ENCODE measurements around the gene PAM16. TPM values are rescaled to one million over a fixed set of nuclear protein-coding genes. Genes with fewer than 3 reads are reported as not detected.

Gene PAM16
- total RNA-seq, 1 experiment from 2014 or later: 80.4 TPM

DNA sequence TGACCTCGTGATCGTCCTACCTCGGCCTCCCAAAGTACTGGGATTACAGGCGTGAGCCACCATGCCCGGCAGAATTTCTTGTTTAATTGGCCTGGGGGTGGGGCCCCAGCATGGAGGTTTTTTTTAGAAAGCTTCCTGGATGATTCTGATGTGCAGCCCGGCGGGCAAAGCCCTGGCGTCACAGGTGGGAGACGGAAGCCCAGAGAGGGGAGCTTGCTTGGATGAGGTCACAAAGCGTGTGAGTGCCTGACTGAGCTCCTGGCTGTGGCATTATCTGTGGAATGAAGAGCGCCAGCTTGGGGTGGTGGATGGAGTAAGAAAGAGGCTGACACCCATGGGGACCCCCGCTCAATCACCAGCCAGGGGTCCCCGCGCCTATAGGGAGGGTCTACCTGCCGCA lies 24.6 kb upstream of the PAM16 start:
- H3K14ac ChIP-seq (ENCODE audit: insufficient read depth, low read length): no peak overlapping the region
- Mint-ChIP-seq H3K27me3 (ENCODE audit: low read depth) (no peaks in the 10 kb centered on the region), H3K4me3 (peak overlapping the region in 1 of 2 experiments; percentile 43; a peak in 2 of 5 replicates), H3K27ac (peak overlapping the region in 2 of 3 experiments; percentile 7 to 49; a peak in 2 of 7 replicates), H3K9me3 (no peaks in the 10 kb centered on the region), H3K4me1 (peaks cover 36 to 65% of the 10 kb centered on the region in 2 experiments), H3K36me3 (ENCODE audit: insufficient read depth in 1 of 3, low read depth in 3 of 3) (peaks cover 0 to 3% (median 3%) of the 10 kb centered on the region in 3 experiments; a peak in 1 of 7 replicates)
- no peak overlapping the region for H4K91ac ChIP-seq (ENCODE audit: insufficient read length, low read depth, low read length)
- no peaks in the 10 kb centered on the region for H3K79me1 ChIP-seq (ENCODE audit: insufficient read depth, low read depth, low read length, poor library complexity, severe bottlenecking)
- H3K27me3 ChIP-seq (ENCODE audit: insufficient read depth, low read length): no peaks in the 10 kb centered on the region
- H3K56ac ChIP-seq (ENCODE audit: insufficient read length, low read depth, low read length): no peak overlapping the region
- no peak overlapping the region for H3K23ac ChIP-seq (ENCODE audit: insufficient read length, low read depth, low read length)
- no peaks in the 10 kb centered on the region for H4K20me1 ChIP-seq (ENCODE audit: control insufficient read depth, insufficient read depth, insufficient read length)
- no peak overlapping the region for H2BK20ac ChIP-seq (ENCODE audit: low read depth, low read length, poor library complexity, severe bottlenecking)
- H3K23me2 ChIP-seq (ENCODE audit: insufficient read length, low read depth, low read length, poor library complexity, severe bottlenecking): no peaks in the 10 kb centered on the region
- H3K18ac ChIP-seq (ENCODE audit: insufficient read length, low read depth, low read length): no peak overlapping the region
- no peak overlapping the region for H2BK5ac ChIP-seq (ENCODE audit: insufficient read length, low read length)
- H3K9me3 ChIP-seq (ENCODE audit: control insufficient read depth, low read depth, low read length): no peaks in the 10 kb centered on the region
- no peak overlapping the region for H3K4me2 ChIP-seq (ENCODE audit: insufficient read depth, insufficient read length, low read length)
- H2AFZ ChIP-seq (ENCODE audit: low read length): no peak overlapping the region
- peaks cover 11% of the 10 kb centered on the region; the same call in 1 of the 2 replicates for H3K4me1 ChIP-seq (ENCODE audit: insufficient read depth, low read length)
- H3K4ac ChIP-seq (ENCODE audit: low read depth, low read length): no peak overlapping the region
- H2BK12ac ChIP-seq (ENCODE audit: insufficient read length, low read depth, low read length): no peak overlapping the region
- no peak overlapping the region for H4K5ac ChIP-seq (ENCODE audit: insufficient read length, low read depth, low read length)
- H2AK5ac ChIP-seq (ENCODE audit: insufficient read length, low read length): no peak overlapping the region
- H3T11ph ChIP-seq (ENCODE audit: low read length): no peak overlapping the region
- TF ChIP-seq, protein P1, sequence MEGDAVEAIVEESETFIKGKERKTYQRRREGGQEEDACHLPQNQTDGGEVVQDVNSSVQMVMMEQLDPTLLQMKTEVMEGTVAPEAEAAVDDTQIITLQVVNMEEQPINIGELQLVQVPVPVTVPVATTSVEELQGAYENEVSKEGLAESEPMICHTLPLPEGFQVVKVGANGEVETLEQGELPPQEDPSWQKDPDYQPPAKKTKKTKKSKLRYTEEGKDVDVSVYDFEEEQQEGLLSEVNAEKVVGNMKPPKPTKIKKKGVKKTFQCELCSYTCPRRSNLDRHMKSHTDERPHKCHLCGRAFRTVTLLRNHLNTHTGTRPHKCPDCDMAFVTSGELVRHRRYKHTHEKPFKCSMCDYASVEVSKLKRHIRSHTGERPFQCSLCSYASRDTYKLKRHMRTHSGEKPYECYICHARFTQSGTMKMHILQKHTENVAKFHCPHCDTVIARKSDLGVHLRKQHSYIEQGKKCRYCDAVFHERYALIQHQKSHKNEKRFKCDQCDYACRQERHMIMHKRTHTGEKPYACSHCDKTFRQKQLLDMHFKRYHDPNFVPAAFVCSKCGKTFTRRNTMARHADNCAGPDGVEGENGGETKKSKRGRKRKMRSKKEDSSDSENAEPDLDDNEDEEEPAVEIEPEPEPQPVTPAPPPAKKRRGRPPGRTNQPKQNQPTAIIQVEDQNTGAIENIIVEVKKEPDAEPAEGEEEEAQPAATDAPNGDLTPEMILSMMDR (conservative IDR thresholded peaks at IDR 0.05): no peak
- no peak overlapping the region for H2BK15ac ChIP-seq (ENCODE audit: low read depth, low read length)
- DNase-seq: no peak
- no peak overlapping the region for H2BK120ac ChIP-seq (ENCODE audit: low read depth, low read length, poor library complexity, severe bottlenecking)
- no CpG with 5 or more reads among the region's 15 CpGs for WGBS (ENCODE audit: extremely low coverage, insufficient read length, low lambda C conversion rate)
- H3K27ac ChIP-seq (ENCODE audit: insufficient read length, low read depth, low read length): no peak overlapping the region
- H3K9ac ChIP-seq (ENCODE audit: extremely low read depth, insufficient read length, low read length): no peak overlapping the region
- peaks cover 1% of the 10 kb centered on the region; the same call in 1 of the 2 replicates for H3K79me2 ChIP-seq (ENCODE audit: insufficient read depth, low read length)
- H4K8ac ChIP-seq (replicated peaks; ENCODE audit: insufficient read length, low read depth, low read length): no peak overlapping the region
